PFSK-1 (cell line): ENCODE measurements around the gene SAMD1.

Experiments used
- FOXP2 ChIP-seq: optimal IDR thresholded peaks from 2 replicates; pipeline ENCODE3; 2011; ENCODE audit warnings: borderline replicate concordance, control low read depth, inconsistent platforms; ENCODE audit not compliant: insufficient read depth; ENCODE audit errors: extremely low read length, extremely low read depth
- POLR2AphosphoS5 ChIP-seq: IDR thresholded peaks from 2 replicates; pipeline ENCODE4 v1.6.1; 2012; ENCODE audit warnings: low read depth, mild to moderate bottlenecking, control low read depth, low read length, moderate library complexity
- REST ChIP-seq, 2 experiments: IDR thresholded peaks; 2 replicates each; pipeline versions ENCODE4 v1.6.1 to v1.8.0; 2011 to 2012; ENCODE audit warnings: low read depth in 2 of 2, low read length in 2 of 2, control low read depth in 1 of 2, inconsistent platforms in 1 of 2, mild to moderate bottlenecking in 1 of 2, moderate library complexity in 1 of 2; ENCODE audit not compliant: insufficient read depth in 1 of 2
- SIN3A ChIP-seq: IDR thresholded peaks from 2 replicates; pipeline ENCODE4 v1.6.1; 2012; ENCODE audit warnings: mild to moderate bottlenecking, low read length, moderate library complexity, borderline replicate concordance; ENCODE audit not compliant: insufficient read depth
- TAF1 ChIP-seq: IDR thresholded peaks from 2 replicates; pipeline ENCODE4 v1.6.1; 2012; ENCODE audit warnings: low read length, control low read depth, borderline replicate concordance; ENCODE audit not compliant: insufficient read depth

The SAMD1 gene

GRCh38 chr19:14116525-14116917 lies 26.0 kb upstream of the SAMD1 start:
- TF ChIP-seq TAF1 (no peak), FOXP2 (no peak), REST (IDR thresholded peaks at IDR 0.05; ENCODE audit: insufficient read depth in 1 of 2, low read depth in 2 of 2, low read length in 2 of 2) (no peak), SIN3A (no peak), POLR2AphosphoS5 (no peak)

GRCh38 chr19:14115756-14116155 lies 25.2 kb upstream of the SAMD1 start:
- TF ChIP-seq FOXP2 (no peak), TAF1 (no peak), POLR2AphosphoS5 (no peak), REST (IDR thresholded peaks at IDR 0.05; ENCODE audit: insufficient read depth in 1 of 2, low read depth in 2 of 2, low read length in 2 of 2) (no peak), SIN3A (no peak)

GRCh38 chr19:14114854-14115253 lies 24.3 kb upstream of the SAMD1 start:
- no peak for TF ChIP-seq SIN3A
- TF ChIP-seq TAF1: no peak
- no peak for TF ChIP-seq FOXP2
- no peak for TF ChIP-seq POLR2AphosphoS5
- TF ChIP-seq REST (IDR thresholded peaks at IDR 0.05; ENCODE audit: insufficient read depth in 1 of 2, low read depth in 2 of 2, low read length in 2 of 2): no peak

- TF ChIP-seq TAF1 (no peak), REST (IDR thresholded peaks at IDR 0.05; ENCODE audit: insufficient read depth in 1 of 2, low read depth in 2 of 2, low read length in 2 of 2) (no peak)
Observed at GRCh38 chr19:14114439-14114838, 23.9 kb upstream of the SAMD1 start.

GRCh38 chr19:14113762-14114414 lies 23.3 kb upstream of the SAMD1 start:
- no peak for TF ChIP-seq POLR2AphosphoS5
- no peak for TF ChIP-seq REST (IDR thresholded peaks at IDR 0.05; ENCODE audit: insufficient read depth in 1 of 2, low read depth in 2 of 2, low read length in 2 of 2)
- no peak for TF ChIP-seq SIN3A
- TF ChIP-seq FOXP2: no peak
- TF ChIP-seq TAF1: no peak
